GM12878 (cell line): ENCODE data around the gene ANKMY1. TPM values are rescaled to one million over a fixed set of nuclear protein-coding genes. Genes with fewer than 3 reads are reported as not detected.

Experiments
- ATAC-seq: fragments of 200-7000 bp; cut with Tn5 transposase; 3 replicates; pipeline ENCODE4 v1.9.1; 2020; ENCODE audit warnings: mild to moderate bottlenecking, moderate library complexity
- BruUV-seq: library from RNA; stranded (reverse); fragments of 400-500 nt; replicated peaks from 2 replicates; lab custom pipeline; 2021; lab: Mats Ljungman, UMichigan
- CTCF ChIA-PET: fragments of 300-600 bp; sonication (Branson Sonifier 250); formaldehyde crosslinking; extraction: SDS; loops from one replicate; lab custom pipeline; 2021; ENCODE audit warnings: inconsistent platforms; lab: Yijun Ruan, JAX
- POLR2A ChIA-PET: fragments of 350-600 bp; formaldehyde crosslinking; extraction: SDS; loops from one replicate; lab custom pipeline; 2021; ENCODE audit warnings: inconsistent platforms; lab: Charles Lee
- RAD21 ChIA-PET: fragments of 300-600 bp; sonication (Branson Sonifier 250); formaldehyde crosslinking; loops from one replicate; lab custom pipeline; 2023; ENCODE audit warnings: antibody characterized with exemption; ENCODE audit not compliant: unreplicated experiment; lab: Charles Lee
- SMC1A ChIA-PET: fragments of 300-600 bp; sonication (Branson Sonifier 250); formaldehyde crosslinking; loops from one replicate; lab custom pipeline; 2023; ENCODE audit not compliant: unreplicated experiment, uncharacterized antibody; lab: Charles Lee
- DNase-seq: peaks from one replicate; pipeline ENCODE4 v3.0.0-alpha.2; 2011; ENCODE audit warnings: low read depth, low spot score
- FAIRE-seq: peaks from 3 replicates; lab custom pipeline; 2011; peaks lifted over from hg19 to GRCh38; lab: Jason Lieb, UNC
- H2AFZ ChIP-seq: 2 replicates; pipeline ENCODE4 v1.6.0; 2011; ENCODE audit warnings: low read depth, low read length, control low read depth; ENCODE audit not compliant: control insufficient read depth
- H3K27ac ChIP-seq: 2 replicates; pipeline ENCODE4 v1.5.1; 2011; ENCODE audit warnings: control low read depth; ENCODE audit not compliant: control insufficient read depth, insufficient read depth
- H3K27me3 ChIP-seq, 2 experiments: replicated peaks in 1 of 2; 2 replicates each; pipeline versions ENCODE4 v1.6.0 to v1.6.1; 2011; ENCODE audit warnings: low read length in 1 of 2; ENCODE audit not compliant: control insufficient read depth in 2 of 2, insufficient read depth in 2 of 2
- H3K36me3 ChIP-seq, 2 experiments: 2 replicates each; pipeline ENCODE4 v1.5.1; 2011; ENCODE audit warnings: low read length in 1 of 2; ENCODE audit not compliant: control insufficient read depth in 2 of 2, insufficient read depth in 2 of 2
- H3K4me1 ChIP-seq: 2 replicates; pipeline ENCODE4 v1.6.1; 2011; ENCODE audit warnings: mild to moderate bottlenecking, low read length, moderate library complexity, mixed read lengths; ENCODE audit not compliant: control insufficient read depth, insufficient read depth
- H3K4me2 ChIP-seq: 2 replicates; pipeline ENCODE4 v1.6.0; 2011; ENCODE audit warnings: control low read depth; ENCODE audit not compliant: control insufficient read depth, insufficient read depth
- H3K4me3 ChIP-seq: fragments of 200-600 bp; sonication (generic); 2 replicates; pipeline ENCODE4 v1.5.1; 2016
- H3K79me2 ChIP-seq: 2 replicates; pipeline ENCODE4 v1.6.0; 2011; ENCODE audit warnings: low read length; ENCODE audit not compliant: control insufficient read depth, insufficient read depth
- H3K9ac ChIP-seq: 2 replicates; pipeline ENCODE4 v1.8.0; 2011; ENCODE audit warnings: low read length, control low read depth, mixed read lengths; ENCODE audit not compliant: control insufficient read depth, insufficient read depth
- H3K9me3 ChIP-seq: replicated peaks from 3 replicates; pipeline ENCODE4 v1.5.1; 2011; ENCODE audit warnings: mild to moderate bottlenecking, low read length; ENCODE audit not compliant: control insufficient read depth, insufficient read depth
- H4K20me1 ChIP-seq: 2 replicates; pipeline ENCODE4 v1.6.0; 2011; ENCODE audit not compliant: control insufficient read depth, insufficient read depth
- ASH2L ChIP-seq: fragments of 300-600, 200-600 bp; sonication (generic); IDR thresholded peaks from 2 replicates; pipeline ENCODE4 v1.6.1; 2017; ENCODE audit warnings: low read depth, mild to moderate bottlenecking, borderline replicate concordance
- ATF2 ChIP-seq: IDR thresholded peaks from 2 replicates; pipeline ENCODE4 v1.6.1; 2012; ENCODE audit warnings: low read length, inconsistent platforms
- NR2C2 ChIP-seq: IDR thresholded peaks from 2 replicates; pipeline ENCODE4 v1.6.1; 2011; ENCODE audit warnings: borderline replicate concordance, low read depth; ENCODE audit not compliant: control insufficient read depth, insufficient read length
- RAD21 ChIP-seq: IDR thresholded peaks from 2 replicates; pipeline ENCODE4 v1.6.1; 2011; ENCODE audit warnings: mild to moderate bottlenecking, low read depth, low read length, moderate library complexity; ENCODE audit not compliant: insufficient read depth
- SUPT20H ChIP-seq: IDR thresholded peaks from 2 replicates; pipeline ENCODE4 v1.6.1; 2011; ENCODE audit warnings: low read depth, mild to moderate bottlenecking, low read length, moderate library complexity, borderline replicate concordance; ENCODE audit not compliant: control insufficient read depth
- ZBTB40 ChIP-seq: fragments of 450-650 bp; IDR thresholded peaks from 2 replicates; pipeline ENCODE4 v1.6.1; 2016; ENCODE audit warnings: mild to moderate bottlenecking, moderate library complexity, borderline replicate concordance
- WGBS: methylation state at CpG from one replicate; pipeline ENCODE4 v1.1.6; 2016; ENCODE audit warnings: low lambda C conversion rate; ENCODE audit not compliant: insufficient replicate concordance, insufficient coverage; ENCODE audit errors: missing lambda C conversion rate; 5-methylcytosine and 5-hydroxymethylcytosine counted together
- in situ Hi-C: fragments of 300-500 bp; cut with MboI; formaldehyde crosslinking; loops from 9 replicates; pipeline ENCODE4 v1.14.3; 2018; ENCODE audit warnings: mixed read lengths
- intact Hi-C: fragments of 100-400 bp; cut with micrococcal nuclease; formaldehyde crosslinking; loops from one replicate; pipeline ENCODE4 v1.14.2; 2022; ENCODE audit not compliant: unreplicated experiment
- polyA plus RNA-seq, 11 experiments: library from polyadenylated mRNA; depleted of rRNA in 4 of 11; unstranded in 6 of 11; stranded (reverse) in 5 of 11; fragments of >200 nt; fragmentation: Nextera tagmentation in 4 of 11; fragmentation: Illumina TruSeq in 1 of 11; extraction: Ambion mirVana in 4 of 11; extraction: Trizol in 1 of 11; gene quantifications; 1 replicate in 1 of 11; 2 replicates in 10 of 11; pipeline versions ENCODE4 v1.2.1 to v1.2.3, GENCODE V29; 2011 to 2016; ENCODE audit warnings: inconsistent platforms in 2 of 11, missing spikeins in 2 of 11, low read depth in 1 of 11
- total RNA-seq, 4 experiments: library from RNA; depleted of rRNA in 3 of 4; stranded (reverse); fragments of >200 nt in 3 of 4; fragmentation: Illumina TruSeq in 1 of 4; extraction: Trizol in 1 of 4; gene quantifications; 2 replicates each; pipeline versions ENCODE4 v1.2.1 to v1.2.3, GENCODE V29; 2013 to 2021

The ANKMY1 gene
- total and polyA plus RNA-seq, 10 of the 15 experiments (the other 5 are each of a cell fraction or from before 2014, with no cell fraction given), result 1.1 to 15.3 (median 11.1) TPM

GRCh38 chr2:240482141-240482540, 75.6 kb downstream of the ANKMY1 start:
- no peak for DNase-seq
- SMC1A ChIA-PET, result no interaction called here

More at GRCh38 chr2:240482141-240482540, 75.6 kb downstream of the ANKMY1 start:
- FAIRE-seq, result no peak
- Histone ChIP-seq H3K27ac (no peak overlapping the region), H3K9me3 (no peaks in the 10 kb centered on the region), H3K4me3 (no peak overlapping the region), H2AFZ (no peak overlapping the region), H4K20me1 (no peaks in the 10 kb centered on the region), H3K36me3 (no peaks in the 10 kb centered on the region), H3K4me1 (no peaks in the 10 kb centered on the region), H3K9ac (no peak overlapping the region), H3K4me2 (no peak overlapping the region)
- RAD21 ChIA-PET, result no interaction called here
- 77% methylated on average over 11 of the region's 11 CpGs for WGBS
- in situ Hi-C loops, result no loop called here
- CTCF ChIA-PET, result no interaction called here
- BruUV-seq, result no TSS peak
- POLR2A ChIA-PET, result no interaction called here
- TF ChIP-seq RAD21, result no peak
- TF ChIP-seq NR2C2, result no peak
- TF ChIP-seq ATF2, result no peak
- TF ChIP-seq SUPT20H, result no peak
- TF ChIP-seq ZBTB40, result no peak
- TF ChIP-seq ASH2L, result no peak
- TF ChIP-seq, all 136 proteins: peak for 0
- H3K79me2 ChIP-seq, result no peaks in the 10 kb centered on the region
- no peaks in the 10 kb centered on the region for H3K27me3 ChIP-seq
- ATAC-seq, result no peak
- intact Hi-C loops, result no loop called here
